ENCODE results near the gene MSRB2.

DNA sequence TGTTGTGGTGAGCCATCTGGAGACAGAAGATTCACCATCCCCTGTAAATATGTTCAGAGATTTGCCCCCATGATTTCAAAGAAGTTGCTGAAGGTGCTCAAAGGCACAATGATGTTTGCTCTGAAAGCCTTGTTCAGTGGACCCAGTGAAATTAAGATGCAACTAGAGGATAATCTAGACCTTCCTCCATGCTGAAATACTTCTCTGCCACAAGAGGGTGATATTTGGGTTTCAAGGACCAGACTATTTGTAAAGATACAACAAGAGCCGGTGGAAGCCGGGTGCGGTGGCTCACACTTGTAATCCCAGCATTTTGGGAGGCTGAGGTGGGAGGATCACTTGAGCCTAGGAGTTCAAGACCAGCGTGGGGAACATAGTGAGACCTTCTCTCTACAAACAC lies 13.5 kb upstream of the MSRB2 start:
- peak; percentile 11 for TF ChIP-seq CTCF (IDR thresholded peaks at IDR 0.05; ENCODE audit: insufficient read depth, low read length, poor library complexity, severe bottlenecking)
- no peak for TF ChIP-seq EZH2phosphoT487 (conservative IDR thresholded peaks at IDR 0.05; ENCODE audit: low read length)
